Spleen (tissue), 11 donors: Measurements from ENCODE around the gene PPP3CA. TPM values are rescaled to one million over a fixed set of nuclear protein-coding genes. Genes with fewer than 3 reads are reported as not detected.

Source experiments
- DNase-seq: peaks from one replicate; pipeline ENCODE4 v3.0.0-alpha.2; 2020
- H3K27ac ChIP-seq, 8 donors: fragments of 200-600 bp; sonication (generic) in 7 of 8; 1 replicate in 4 of 8; 2 replicates in 4 of 8; pipeline versions ENCODE4 v1.5.0 to v1.8.0; 2016 to 2021; ENCODE audit warnings: inconsistent platforms in 4 of 8, mild to moderate bottlenecking in 4 of 8, moderate library complexity in 1 of 8
- H3K27me3 ChIP-seq, 7 donors: fragments of 200-600 bp; sonication (generic) in 6 of 7; replicated peaks in 1 of 7; 1 replicate in 4 of 7; 2 replicates in 3 of 7; pipeline versions ENCODE4 v1.5.0 to v1.8.0; 2016 to 2021; ENCODE audit warnings: inconsistent platforms in 3 of 7, mild to moderate bottlenecking in 1 of 7
- H3K36me3 ChIP-seq, 6 donors: fragments of 200-600 bp; sonication (generic) in 5 of 6; 1 replicate in 4 of 6; 2 replicates in 2 of 6; pipeline versions ENCODE4 v1.5.0 to v1.8.0; 2016 to 2021; ENCODE audit warnings: inconsistent platforms in 2 of 6
- H3K4me1 ChIP-seq, 6 donors: fragments of 200-600 bp; sonication (generic) in 5 of 6; 1 replicate in 3 of 6; 2 replicates in 3 of 6; pipeline versions ENCODE4 v1.5.0 to v1.8.0; 2016 to 2021; ENCODE audit warnings: inconsistent platforms in 3 of 6
- H3K4me3 ChIP-seq, 8 donors: fragments of 200-600 bp; sonication (generic) in 7 of 8; 1 replicate in 4 of 8; 2 replicates in 4 of 8; pipeline versions ENCODE4 v1.5.0 to v1.8.0; 2016 to 2021; ENCODE audit warnings: inconsistent platforms in 4 of 8, mild to moderate bottlenecking in 4 of 8, moderate library complexity in 2 of 8
- H3K9me3 ChIP-seq, 8 donors: fragments of 200-600 bp; sonication (generic) in 7 of 8; 1 replicate in 4 of 8; 2 replicates in 4 of 8; pipeline versions ENCODE4 v1.5.0 to v1.8.0; 2016 to 2021; ENCODE audit warnings: inconsistent platforms in 4 of 8
- POLR2A ChIP-seq, 3 donors: fragments of 450-650 bp; IDR thresholded peaks; one replicate each; pipeline ENCODE4 v1.5.1; 2017; ENCODE audit warnings: antibody characterized with exemption in 3 of 3, mild to moderate bottlenecking in 1 of 3
- POLR2AphosphoS5 ChIP-seq, 3 donors: sonication (generic); formaldehyde crosslinking; IDR thresholded peaks; one replicate each; pipeline ENCODE4 v1.5.1; 2017; ENCODE audit warnings: antibody characterized with exemption in 3 of 3
- WGBS, 5 donors: extraction: QIAGEN DNeasy Blood & Tissue Kit in 3 of 5; methylation state at CpG; one replicate each; pipeline versions ENCODE4 v1.1.5 to v1.1.7; 2013 to 2018; 5-methylcytosine and 5-hydroxymethylcytosine counted together
- intact Hi-C: fragments of 100-400 bp; cut with DNase I; formaldehyde crosslinking; loops from one replicate; pipeline ENCODE4 v1.15.0; 2023; ENCODE audit warnings: low total_unique reads
- polyA plus RNA-seq, 3 donors: library from polyadenylated mRNA; stranded (reverse); fragments of 200-250 nt; gene quantifications; one replicate each; pipeline ENCODE4 v1.2.1, GENCODE V29; 2013
- total RNA-seq, 7 donors: library from RNA; depleted of rRNA in 3 of 7; stranded (reverse); fragments of >200 nt in 3 of 7; fragmentation: NEBNext Ultra II Directional in 4 of 7; extraction: Animal tissue kit (Norgen Biotek cat#: 25700) in 4 of 7; gene quantifications; one replicate each; pipeline versions ENCODE4 v1.1.0 to v1.2.1, GENCODE V29; 2016 to 2021
- TF ChIP-seq, protein P1 (sequence below), 11 experiments: fragments of 200-600 bp in 7 of 11; fragments of 450-650 bp in 4 of 11; sonication (generic) in 4 of 11; IDR thresholded peaks in 8 of 11; conservative IDR thresholded peaks in 3 of 11; 1 replicate in 7 of 11; 2 replicates in 4 of 11; pipeline versions ENCODE4 v1.4.0 to v1.8.0; 2016 to 2021; ENCODE audit warnings: antibody characterized with exemption in 11 of 11, inconsistent platforms in 4 of 11, mild to moderate bottlenecking in 1 of 11
- donor health status: healthy with polysubstance abuse.
- donor health status: DM: no; HTN: no; CAD: no; lungs with moderate emphysema.
- donor health status: DM: no; HTN: no; CAD: no.
- donor health status: Bipolar disorder and iron deficiency.
- donor health status: healthy.
- donor health status: DM: no; HTN: no; CAD: no.
- donor health status: DM: yes; HTN: yes; CAD: no.

PPP3CA gene
- total and polyA plus RNA-seq, 10 donors, result 15.5 to 50.0 (median 39.6) TPM

DNA sequence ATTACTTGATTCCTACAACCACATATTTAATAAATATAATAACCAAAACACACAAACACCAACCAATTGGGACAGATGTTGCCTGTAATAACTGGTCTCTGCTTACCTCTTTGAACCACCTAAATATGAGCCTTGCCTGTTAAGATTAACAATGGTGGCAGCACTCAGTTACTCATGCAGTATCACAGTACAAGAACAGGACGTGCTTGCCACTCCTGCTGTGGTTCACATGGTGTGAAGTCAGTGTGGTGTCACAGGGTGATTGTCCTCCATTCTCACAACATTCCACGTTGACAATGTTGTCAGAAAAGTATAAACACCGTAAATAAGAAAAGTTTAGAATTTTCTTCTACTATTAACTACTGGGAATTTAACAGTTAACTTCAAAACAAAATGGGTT is 365.0 kb downstream of the PPP3CA start:
- Histone ChIP-seq H3K9me3 (no peaks in the 10 kb centered on the region), H3K4me3 (no peak overlapping the region), H3K27me3 (no peaks in the 10 kb centered on the region), H3K27ac (peak overlapping the region in 3 of 8 donors; percentile 62 to 71 (median 67)), H3K36me3 (no peaks in the 10 kb centered on the region), H3K4me1 (peaks cover 0 to 13% (median 0%) of the 10 kb centered on the region in 6 donors)
- no peak for DNase-seq
- WGBS, 5 donors, result 66 to 80% (median 74%) methylated on average over 3 of the region's 3 CpGs
- intact Hi-C loops, result no loop called here
- TF ChIP-seq POLR2AphosphoS5 (IDR thresholded peaks at IDR 0.05) (no peak), POLR2A (IDR thresholded peaks at IDR 0.05) (no peak)
- TF ChIP-seq, protein P1, sequence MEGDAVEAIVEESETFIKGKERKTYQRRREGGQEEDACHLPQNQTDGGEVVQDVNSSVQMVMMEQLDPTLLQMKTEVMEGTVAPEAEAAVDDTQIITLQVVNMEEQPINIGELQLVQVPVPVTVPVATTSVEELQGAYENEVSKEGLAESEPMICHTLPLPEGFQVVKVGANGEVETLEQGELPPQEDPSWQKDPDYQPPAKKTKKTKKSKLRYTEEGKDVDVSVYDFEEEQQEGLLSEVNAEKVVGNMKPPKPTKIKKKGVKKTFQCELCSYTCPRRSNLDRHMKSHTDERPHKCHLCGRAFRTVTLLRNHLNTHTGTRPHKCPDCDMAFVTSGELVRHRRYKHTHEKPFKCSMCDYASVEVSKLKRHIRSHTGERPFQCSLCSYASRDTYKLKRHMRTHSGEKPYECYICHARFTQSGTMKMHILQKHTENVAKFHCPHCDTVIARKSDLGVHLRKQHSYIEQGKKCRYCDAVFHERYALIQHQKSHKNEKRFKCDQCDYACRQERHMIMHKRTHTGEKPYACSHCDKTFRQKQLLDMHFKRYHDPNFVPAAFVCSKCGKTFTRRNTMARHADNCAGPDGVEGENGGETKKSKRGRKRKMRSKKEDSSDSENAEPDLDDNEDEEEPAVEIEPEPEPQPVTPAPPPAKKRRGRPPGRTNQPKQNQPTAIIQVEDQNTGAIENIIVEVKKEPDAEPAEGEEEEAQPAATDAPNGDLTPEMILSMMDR (IDR thresholded peaks at IDR 0.05 in 8 of 11, conservative IDR thresholded peaks at IDR 0.05 in 3 of 11), result no peak

DNA sequence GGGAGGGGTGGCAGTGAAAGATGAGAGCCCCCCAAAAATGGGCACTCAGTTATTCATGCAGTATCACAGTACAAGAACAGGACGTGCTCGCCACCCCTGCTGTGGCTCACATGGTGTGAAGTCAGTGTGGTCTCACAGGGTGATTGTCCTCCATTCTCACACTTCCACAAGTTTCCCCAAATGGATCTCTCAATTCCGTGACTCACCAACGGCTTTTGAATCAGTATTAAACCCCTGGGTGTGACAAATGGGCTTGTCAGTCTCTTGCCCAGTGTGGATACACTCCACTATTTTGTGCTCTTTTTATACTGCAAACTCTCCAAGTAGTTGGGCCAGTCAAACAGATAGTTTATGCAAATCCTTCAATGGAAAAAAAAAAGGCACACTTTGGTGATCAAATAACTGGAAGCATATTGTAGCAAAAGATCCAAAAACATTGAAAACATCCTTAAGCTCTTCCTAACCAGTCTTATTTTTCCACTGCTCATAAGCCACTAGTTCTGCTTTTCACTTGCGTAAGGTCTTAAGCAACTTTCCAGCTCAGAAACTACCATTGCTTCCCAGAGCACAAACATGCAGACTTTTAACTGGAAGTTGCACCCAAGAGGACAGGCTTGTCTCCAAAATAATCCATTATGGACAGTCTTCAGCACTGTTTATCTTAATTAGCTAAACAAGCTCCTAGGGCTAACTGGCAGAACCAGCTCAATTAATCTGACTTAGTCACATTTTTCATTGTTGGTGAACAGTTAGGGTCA is 365.7 kb downstream of the PPP3CA start:
- no peak for TF ChIP-seq POLR2A (IDR thresholded peaks at IDR 0.05)
- TF ChIP-seq, protein P1 (IDR thresholded peaks at IDR 0.05 in 8 of 11, conservative IDR thresholded peaks at IDR 0.05 in 3 of 11), result no peak
- no peak for TF ChIP-seq POLR2AphosphoS5 (IDR thresholded peaks at IDR 0.05)
- 57 to 80% (median 64%) methylated on average over 5 of the region's 5 CpGs for WGBS, 5 donors
- intact Hi-C loops, result no loop called here
- H3K9me3 ChIP-seq, result no peaks in the 10 kb centered on the region
- H3K27ac ChIP-seq, result peak overlapping the region in 3 of 8 donors; percentile 62 to 71 (median 67)
- H3K36me3 ChIP-seq, result no peaks in the 10 kb centered on the region
- peak overlapping the region in 1 of 8 donors; percentile 25 for H3K4me3 ChIP-seq
- peaks cover 0 to 13% (median 0%) of the 10 kb centered on the region in 6 donors for H3K4me1 ChIP-seq
- no peaks in the 10 kb centered on the region for H3K27me3 ChIP-seq
- peak; percentile 21 for DNase-seq

DNA sequence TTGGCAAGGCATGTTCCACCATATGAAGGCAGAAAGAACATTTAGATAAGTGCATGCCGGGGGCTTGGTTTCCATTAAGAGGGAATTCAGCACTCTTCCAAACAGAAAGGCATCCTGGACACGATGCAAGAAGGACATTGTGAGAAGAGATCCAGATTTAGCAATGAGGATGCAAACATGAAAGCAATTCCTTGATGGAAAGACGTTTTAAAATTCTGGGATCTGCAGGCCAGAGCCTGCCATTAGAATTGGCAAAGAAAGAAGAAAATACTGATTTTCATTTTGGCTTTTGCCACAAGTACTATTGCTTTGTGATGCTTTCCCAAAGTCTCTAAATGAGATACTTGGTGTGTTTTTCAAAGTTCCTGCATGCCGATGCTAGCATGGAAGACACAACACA is 367.6 kb downstream of the PPP3CA start:
- Histone ChIP-seq H3K27ac (no peak overlapping the region), H3K9me3 (no peaks in the 10 kb centered on the region), H3K36me3 (no peaks in the 10 kb centered on the region), H3K4me3 (no peak overlapping the region), H3K27me3 (no peaks in the 10 kb centered on the region), H3K4me1 (peaks cover 0 to 13% (median 0%) of the 10 kb centered on the region in 6 donors)
- intact Hi-C loops, result no loop called here
- TF ChIP-seq POLR2A (IDR thresholded peaks at IDR 0.05) (no peak), POLR2AphosphoS5 (IDR thresholded peaks at IDR 0.05) (no peak)
- TF ChIP-seq, protein P1 (IDR thresholded peaks at IDR 0.05 in 8 of 11, conservative IDR thresholded peaks at IDR 0.05 in 3 of 11), result no peak
- DNase-seq, result no peak
- 76 to 87% (median 83%) methylated on average over 4 of the region's 4 CpGs for WGBS, 5 donors

DNA sequence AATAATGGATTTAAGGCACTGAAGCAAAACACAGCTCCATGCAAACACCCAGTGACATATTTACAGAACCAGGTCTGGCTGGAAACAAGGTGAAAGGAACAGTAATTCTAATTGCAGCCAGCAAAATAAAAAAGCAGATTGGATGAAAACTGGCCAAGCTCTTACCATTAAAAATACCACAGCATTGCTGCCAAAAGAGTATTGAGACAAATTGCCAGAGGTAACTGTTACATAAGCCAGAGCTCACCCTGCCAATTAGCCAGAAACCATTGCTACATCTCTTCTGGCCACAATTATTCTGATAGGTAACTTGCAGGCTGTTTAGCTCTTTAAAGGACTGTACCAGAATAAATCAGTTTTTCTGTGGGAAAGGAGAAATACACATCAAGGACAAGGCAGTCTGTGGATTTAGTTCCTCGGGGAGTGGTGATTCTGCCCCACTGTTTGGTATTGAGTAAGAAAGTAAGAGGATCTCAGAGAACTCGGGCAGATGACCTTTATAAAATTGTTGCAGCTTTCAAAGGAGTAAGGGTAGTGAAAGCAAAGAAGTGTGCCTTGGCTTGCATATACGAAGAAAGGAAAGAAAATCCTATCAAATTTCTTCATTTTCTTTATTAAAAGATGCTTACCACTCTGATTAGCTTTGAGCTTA is 369.5 kb downstream of the PPP3CA start:
- TF ChIP-seq POLR2A (IDR thresholded peaks at IDR 0.05) (no peak), POLR2AphosphoS5 (IDR thresholded peaks at IDR 0.05) (no peak)
- TF ChIP-seq, protein P1 (IDR thresholded peaks at IDR 0.05 in 8 of 11, conservative IDR thresholded peaks at IDR 0.05 in 3 of 11), result no peak
- no peaks in the 10 kb centered on the region for H3K36me3 ChIP-seq
- 72 to 86% (median 74%) methylated on average over 3 of the region's 3 CpGs for WGBS, 5 donors
- H3K27ac ChIP-seq, result no peak overlapping the region
- no peak overlapping the region for H3K4me3 ChIP-seq
- no peak for DNase-seq
- no peaks in the 10 kb centered on the region for H3K27me3 ChIP-seq
- intact Hi-C loops, result no loop called here
- peaks cover 0 to 13% (median 0%) of the 10 kb centered on the region in 6 donors for H3K4me1 ChIP-seq
- H3K9me3 ChIP-seq, result no peaks in the 10 kb centered on the region
